MM.1S (cell line): ENCODE results near the gene TBC1D20.

Experiments
- DNase-seq: peaks from one replicate; pipeline ENCODE4 v3.0.0-alpha.2; 2015
- H2AFZ ChIP-seq: fragments of 300-600 bp; sonication (generic); 2 replicates; pipeline ENCODE4 v1.6.0; 2016; ENCODE audit warnings: antibody characterized with exemption, low read length
- H3F3A ChIP-seq: fragments of 300-600 bp; sonication (generic); 2 replicates; pipeline ENCODE4 v1.6.1; 2016; ENCODE audit warnings: mild to moderate bottlenecking, antibody characterized with exemption, low read length, moderate library complexity, mixed read lengths; ENCODE audit not compliant: insufficient read depth
- H3K27ac ChIP-seq: fragments of 300-600 bp; sonication (generic); 2 replicates; pipeline ENCODE4 v1.5.1; 2016; ENCODE audit warnings: mild to moderate bottlenecking, low read length
- H3K27me3 ChIP-seq: fragments of 300-600 bp; sonication (generic); replicated peaks from 2 replicates; pipeline ENCODE4 v1.6.0; 2016; ENCODE audit warnings: low read length; ENCODE audit not compliant: insufficient read depth
- H3K36me3 ChIP-seq: fragments of 300-600 bp; sonication (generic); replicated peaks from 2 replicates; pipeline ENCODE4 v1.6.1; 2016; ENCODE audit warnings: mild to moderate bottlenecking, low read length, mixed read lengths; ENCODE audit not compliant: insufficient read depth
- H3K4me1 ChIP-seq: fragments of 300-600 bp; sonication (generic); 2 replicates; pipeline ENCODE4 v1.6.1; 2016; ENCODE audit warnings: low read length, mixed read lengths
- H3K4me2 ChIP-seq: fragments of 300-600 bp; sonication (generic); 2 replicates; pipeline ENCODE4 v1.6.0; 2016; ENCODE audit warnings: low read depth, low read length
- H3K4me3 ChIP-seq: fragments of 300-600 bp; sonication (generic); 2 replicates; pipeline ENCODE4 v1.5.1; 2016; ENCODE audit warnings: low read length, mixed read lengths
- H3K79me2 ChIP-seq: fragments of 300-600 bp; sonication (generic); 2 replicates; pipeline ENCODE4 v1.6.1; 2016; ENCODE audit warnings: mixed run types, low read length, mixed read lengths
- H3K9ac ChIP-seq: fragments of 300-600 bp; sonication (generic); 2 replicates; pipeline ENCODE4 v1.6.1; 2016; ENCODE audit warnings: low read length, mixed read lengths
- H3K9me2 ChIP-seq: fragments of 300-600 bp; sonication (generic); replicated peaks from 2 replicates; pipeline ENCODE4 v1.6.1; 2016; ENCODE audit warnings: mild to moderate bottlenecking, low read length, mixed read lengths; ENCODE audit not compliant: insufficient read depth
- H3K9me3 ChIP-seq: fragments of 300-600 bp; sonication (generic); replicated peaks from 2 replicates; pipeline ENCODE4 v1.6.1; 2016; ENCODE audit warnings: mild to moderate bottlenecking, low read length, mixed read lengths; ENCODE audit not compliant: insufficient read depth
- H4K20me1 ChIP-seq: fragments of 300-600 bp; sonication (generic); 2 replicates; pipeline ENCODE4 v1.6.1; 2016; ENCODE audit warnings: mild to moderate bottlenecking, low read length, moderate library complexity, mixed read lengths; ENCODE audit not compliant: insufficient read depth
- CTCF ChIP-seq: fragments of 300-600 bp; sonication (generic); IDR thresholded peaks from 2 replicates; pipeline ENCODE4 v1.5.1; 2016; ENCODE audit warnings: antibody characterized with exemption, low read length, mixed read lengths
- EZH2 ChIP-seq: fragments of 300-600 bp; sonication (generic); optimal IDR thresholded peaks from 2 replicates; pipeline ENCODE3; 2017; ENCODE audit warnings: low read depth, mild to moderate bottlenecking, antibody characterized with exemption, low read length, mixed read lengths
- EZH2phosphoT487 ChIP-seq: fragments of 300-600 bp; sonication (generic); IDR thresholded peaks from 2 replicates; pipeline ENCODE4 v1.6.1; 2018; ENCODE audit warnings: antibody characterized with exemption, low read length

The TBC1D20 gene

GRCh38 chr20:407133-407952 is 55.0 kb downstream of the TBC1D20 start:
- no peaks in the 10 kb centered on the region for H3K9me3 ChIP-seq
- peaks cover 12% of the 10 kb centered on the region for H3K4me1 ChIP-seq
- H3K79me2 ChIP-seq: peaks cover 35% of the 10 kb centered on the region
- H3K9me2 ChIP-seq: no peaks in the 10 kb centered on the region
- no peaks in the 10 kb centered on the region for H3K27me3 ChIP-seq
- peaks cover 10% of the 10 kb centered on the region for H3F3A ChIP-seq
- H4K20me1 ChIP-seq: no peaks in the 10 kb centered on the region
- peak overlapping the region; percentile 41; the same call in 1 of the 2 replicates for H3K9ac ChIP-seq
- DNase-seq: peak; percentile 71
- peak; percentile 60 for TF ChIP-seq CTCF
- TF ChIP-seq EZH2phosphoT487: no peak
- no peak for TF ChIP-seq EZH2
- peak overlapping the region; percentile 50; the same call in 1 of the 2 replicates for H3K27ac ChIP-seq
- peak overlapping the region; percentile 71 for H2AFZ ChIP-seq
- H3K4me3 ChIP-seq: peak overlapping the region; percentile 56
- peak overlapping the region; percentile 67 for H3K4me2 ChIP-seq
- 0 out of 2 replicates have a peak, but pooled peaks cover 4% of the 10 kb centered on the region for H3K36me3 ChIP-seq

- Histone ChIP-seq H3K36me3 (0 out of 2 replicates have a peak, but pooled peaks cover 4% of the 10 kb centered on the region), H3K27me3 (no peaks in the 10 kb centered on the region), H3K4me2 (peak overlapping the region; percentile 67), H3K4me3 (peak overlapping the region; percentile 56), H3K27ac (peak overlapping the region; percentile 50; the same call in 1 of the 2 replicates), H2AFZ (peak overlapping the region; percentile 71), H3K9ac (peak overlapping the region; percentile 41; the same call in 1 of the 2 replicates), H3K9me3 (no peaks in the 10 kb centered on the region), H4K20me1 (no peaks in the 10 kb centered on the region), H3F3A (peaks cover 10% of the 10 kb centered on the region), H3K79me2 (peaks cover 29% of the 10 kb centered on the region), H3K4me1 (peaks cover 18% of the 10 kb centered on the region), H3K9me2 (no peaks in the 10 kb centered on the region)
- no peak for DNase-seq
- no peak for TF ChIP-seq EZH2
- TF ChIP-seq CTCF: no peak
- TF ChIP-seq EZH2phosphoT487: no peak
These were observed 55.9 kb downstream of the TBC1D20 start for GRCh38 chr20:406200-407132.

GRCh38 chr20:404088-404487 is 58.2 kb downstream of the TBC1D20 start:
- H3K36me3 ChIP-seq: no peaks in the 10 kb centered on the region
- no peak overlapping the region for H3K4me3 ChIP-seq
- H3K4me2 ChIP-seq: no peak overlapping the region
- H3K4me1 ChIP-seq: peaks cover 18% of the 10 kb centered on the region
- H2AFZ ChIP-seq: no peak overlapping the region
- H3K9ac ChIP-seq: no peak overlapping the region
- H3F3A ChIP-seq: peaks cover 10% of the 10 kb centered on the region
- no peak for DNase-seq
- H3K79me2 ChIP-seq: peaks cover 10% of the 10 kb centered on the region
- H3K9me2 ChIP-seq: no peaks in the 10 kb centered on the region
- no peaks in the 10 kb centered on the region for H3K27me3 ChIP-seq
- no peaks in the 10 kb centered on the region for H3K9me3 ChIP-seq
- no peaks in the 10 kb centered on the region for H4K20me1 ChIP-seq
- TF ChIP-seq CTCF: no peak
- no peak for TF ChIP-seq EZH2
- TF ChIP-seq EZH2phosphoT487: no peak
- H3K27ac ChIP-seq: no peak overlapping the region
